Astrocyte of the cerebellum (primary cell): Measurements from ENCODE around the gene PPFIA1.

ENCODE experiments used
- DNase-seq: peaks from one replicate; pipeline ENCODE4 v3.0.0-alpha.2; 2011; ENCODE audit warnings: low read depth
- H3K4me3 ChIP-seq: 2 replicates; pipeline ENCODE4 v1.5.1; 2011; ENCODE audit warnings: mild to moderate bottlenecking, low read depth, low read length, moderate library complexity
- in situ Hi-C: cut with HindIII; loops from 2 replicates; pipeline ENCODE4 v1.10.0; 2017; ENCODE audit warnings: low sequenced_read_pairs
- TF ChIP-seq, protein P1 (sequence below): IDR thresholded peaks from 2 replicates; pipeline ENCODE4 v1.5.1; 2012; ENCODE audit warnings: low read length, low read depth, moderate library complexity, mild to moderate bottlenecking; ENCODE audit errors: missing control alignments

Gene PPFIA1

DNA sequence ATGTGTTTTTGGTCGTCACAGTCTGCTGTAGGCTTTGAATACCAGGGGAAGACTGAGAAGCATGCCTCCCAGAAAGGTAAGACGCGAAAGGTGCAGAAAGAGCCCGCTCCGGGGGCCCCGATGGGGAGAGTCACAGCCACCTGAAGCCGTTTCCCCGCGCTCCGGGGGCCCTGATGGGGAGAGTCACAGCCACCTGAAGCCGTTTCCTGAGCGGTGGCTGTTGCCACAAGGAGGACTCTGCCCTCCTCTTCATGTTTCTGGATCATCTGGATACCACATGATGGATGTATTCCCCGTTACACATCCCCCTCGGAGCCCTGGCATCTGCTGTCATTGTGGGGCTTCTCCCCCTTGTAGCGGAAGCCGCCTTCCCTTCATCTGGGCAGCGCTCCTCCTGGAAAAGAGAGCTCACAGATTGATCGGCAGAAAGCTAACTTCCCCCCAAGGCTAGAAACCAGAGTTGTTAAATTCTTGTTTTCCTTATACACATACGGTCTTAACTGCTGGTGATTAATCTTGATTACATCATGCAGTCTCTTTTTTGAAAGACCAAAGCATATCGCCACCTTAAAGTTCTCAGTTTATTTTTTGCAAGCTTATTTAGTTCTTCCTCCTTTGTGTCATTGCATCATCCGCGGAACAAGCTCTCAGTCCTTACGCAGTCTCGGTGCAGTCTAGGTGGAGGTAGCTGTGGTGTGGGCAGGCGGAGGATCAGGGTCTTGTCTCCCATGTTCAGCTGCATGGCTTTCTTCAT is 145.3 kb downstream of the PPFIA1 start:
- H3K4me3 ChIP-seq: no peak overlapping the region
- TF ChIP-seq, protein P1, sequence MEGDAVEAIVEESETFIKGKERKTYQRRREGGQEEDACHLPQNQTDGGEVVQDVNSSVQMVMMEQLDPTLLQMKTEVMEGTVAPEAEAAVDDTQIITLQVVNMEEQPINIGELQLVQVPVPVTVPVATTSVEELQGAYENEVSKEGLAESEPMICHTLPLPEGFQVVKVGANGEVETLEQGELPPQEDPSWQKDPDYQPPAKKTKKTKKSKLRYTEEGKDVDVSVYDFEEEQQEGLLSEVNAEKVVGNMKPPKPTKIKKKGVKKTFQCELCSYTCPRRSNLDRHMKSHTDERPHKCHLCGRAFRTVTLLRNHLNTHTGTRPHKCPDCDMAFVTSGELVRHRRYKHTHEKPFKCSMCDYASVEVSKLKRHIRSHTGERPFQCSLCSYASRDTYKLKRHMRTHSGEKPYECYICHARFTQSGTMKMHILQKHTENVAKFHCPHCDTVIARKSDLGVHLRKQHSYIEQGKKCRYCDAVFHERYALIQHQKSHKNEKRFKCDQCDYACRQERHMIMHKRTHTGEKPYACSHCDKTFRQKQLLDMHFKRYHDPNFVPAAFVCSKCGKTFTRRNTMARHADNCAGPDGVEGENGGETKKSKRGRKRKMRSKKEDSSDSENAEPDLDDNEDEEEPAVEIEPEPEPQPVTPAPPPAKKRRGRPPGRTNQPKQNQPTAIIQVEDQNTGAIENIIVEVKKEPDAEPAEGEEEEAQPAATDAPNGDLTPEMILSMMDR: no peak
- no peak for DNase-seq
- in situ Hi-C loops: no loop called here

DNA sequence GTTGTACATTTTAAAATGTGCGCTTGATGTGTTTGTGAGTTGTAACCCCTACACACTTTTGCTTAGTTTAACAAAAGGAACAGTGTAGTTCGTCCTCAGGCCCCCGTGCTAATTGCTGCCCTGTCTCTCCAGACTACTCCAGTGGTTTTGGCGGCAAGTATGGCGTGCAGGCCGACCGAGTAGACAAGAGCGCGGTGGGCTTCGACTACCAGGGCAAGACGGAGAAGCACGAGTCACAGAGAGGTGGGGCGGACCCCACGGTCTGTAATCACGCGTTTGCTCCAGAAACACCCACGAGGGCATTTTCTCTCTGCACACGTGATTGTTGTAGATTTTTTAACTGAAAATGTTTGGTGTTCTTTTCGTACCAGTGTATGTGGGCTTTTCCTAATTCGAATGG is 146.4 kb downstream of the PPFIA1 start:
- H3K4me3 ChIP-seq: no peak overlapping the region
- DNase-seq: no peak
- TF ChIP-seq, protein P1: no peak
- in situ Hi-C loops: no loop called here

DNA sequence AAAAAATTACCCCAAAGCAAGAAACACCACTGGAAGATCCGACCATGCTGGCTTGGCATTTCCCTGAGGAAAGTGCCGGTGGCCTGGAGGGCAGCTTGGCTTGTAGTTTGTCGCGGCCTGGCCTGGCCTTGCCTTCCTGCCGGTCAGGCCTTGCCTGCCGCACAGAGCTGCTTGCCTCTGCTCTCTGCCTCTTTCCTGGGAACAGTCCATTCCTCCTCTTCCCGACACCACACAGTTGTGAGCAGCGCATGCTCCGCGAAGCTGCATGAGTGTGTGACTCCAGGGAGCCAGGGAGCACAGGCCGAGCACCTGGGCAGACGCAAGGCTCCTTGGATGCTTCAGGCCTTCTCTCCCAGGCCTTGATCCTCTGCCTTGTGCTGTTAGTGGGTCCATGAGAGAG is 147.6 kb downstream of the PPFIA1 start:
- TF ChIP-seq, protein P1: no peak
- DNase-seq: no peak
- no peak overlapping the region for H3K4me3 ChIP-seq
- in situ Hi-C loops: no loop called here

DNA sequence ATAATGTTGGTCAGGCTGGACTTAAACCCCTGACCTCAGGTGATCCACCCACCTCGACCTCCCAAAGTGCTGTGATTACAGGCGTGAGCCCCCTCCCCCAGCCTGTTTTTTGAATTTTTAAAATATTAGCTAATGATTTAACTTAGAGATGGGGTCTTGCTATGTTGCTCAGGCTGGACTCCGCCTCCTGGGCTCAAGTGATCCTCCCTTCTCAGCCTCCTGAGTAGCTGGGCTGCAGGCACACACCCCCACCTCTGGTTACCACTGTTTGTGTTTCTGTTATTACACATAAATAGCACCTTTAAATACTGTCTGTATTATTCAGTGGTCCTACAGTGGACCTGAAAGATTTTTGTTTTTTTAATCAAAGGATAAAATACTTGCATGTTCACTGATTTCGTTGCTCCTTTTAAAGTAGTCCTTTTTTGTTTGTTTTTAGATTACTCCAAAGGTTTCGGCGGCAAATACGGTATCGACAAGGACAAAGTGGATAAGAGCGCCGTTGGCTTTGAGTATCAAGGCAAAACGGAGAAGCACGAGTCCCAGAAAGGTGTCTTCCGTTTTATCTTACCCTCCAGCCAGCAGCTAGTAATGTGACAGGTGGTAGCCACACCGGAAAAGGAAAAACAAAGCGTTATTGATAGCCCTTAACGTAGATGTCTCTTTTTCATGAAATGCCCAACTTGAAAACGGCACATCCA is 149.0 kb downstream of the PPFIA1 start:
- H3K4me3 ChIP-seq: no peak overlapping the region
- no peak for DNase-seq
- in situ Hi-C loops: no loop called here
- TF ChIP-seq, protein P1: no peak

DNA sequence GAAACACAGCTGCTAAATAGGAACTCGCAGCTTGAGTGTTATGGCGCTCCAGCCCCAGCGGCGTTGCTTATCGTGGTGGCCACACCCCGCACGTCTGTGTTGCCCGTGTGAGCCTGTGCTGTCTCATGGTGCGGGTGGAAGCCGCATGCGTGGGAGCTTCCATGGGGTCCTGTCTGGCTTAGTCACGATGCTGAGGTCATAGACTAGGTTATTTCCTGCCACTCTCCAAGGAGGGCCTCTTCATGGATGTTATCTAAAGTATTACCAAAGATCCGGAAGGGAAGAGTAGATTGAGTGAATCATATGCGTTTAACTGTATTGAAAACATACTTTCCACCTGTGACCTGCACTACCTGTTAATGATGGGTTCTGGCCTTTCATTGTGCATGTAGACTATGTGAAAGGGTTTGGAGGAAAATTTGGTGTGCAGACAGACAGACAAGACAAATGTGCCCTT is 149.5 kb downstream of the PPFIA1 start:
- in situ Hi-C loops: no loop called here
- no peak overlapping the region for H3K4me3 ChIP-seq
- peak; percentile 4 for DNase-seq
- TF ChIP-seq, protein P1: no peak

DNA sequence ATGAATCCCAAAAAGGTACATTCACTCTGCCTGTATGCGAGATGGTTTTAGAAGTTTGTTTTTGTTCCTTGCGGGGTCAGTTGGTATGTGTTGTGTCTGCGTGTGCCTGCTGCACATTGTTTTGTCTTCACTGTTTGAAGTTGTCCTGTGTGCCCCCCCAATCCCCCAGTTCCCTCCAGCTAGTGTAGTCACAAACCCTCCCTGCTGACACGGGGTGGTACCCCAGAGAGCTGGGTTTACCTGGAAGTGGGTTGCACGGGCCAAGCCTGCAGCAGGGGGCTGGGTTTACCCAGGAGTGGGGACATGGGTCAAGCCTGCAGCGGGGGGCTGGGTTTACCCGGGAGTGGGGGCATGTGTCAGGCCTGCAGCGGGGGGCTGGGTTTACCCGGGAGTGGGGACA is 150.0 kb downstream of the PPFIA1 start:
- in situ Hi-C loops: no loop called here
- H3K4me3 ChIP-seq: no peak overlapping the region
- TF ChIP-seq, protein P1: no peak
- DNase-seq: no peak
